Right ventricle myocardium inferior (tissue), 1 donor: Measurements from ENCODE around the gene GJC1. TPM values are rescaled to one million over a fixed set of nuclear protein-coding genes. Genes with fewer than 3 reads are reported as not detected.

Experiments
- ATAC-seq: fragments of 200-7000 bp; cut with Tn5 transposase; one replicate; pipeline ENCODE4 v1.9.1; 2020; ENCODE audit warnings: mild to moderate bottlenecking, moderate library complexity
- DNase-seq: peaks from one replicate; pipeline ENCODE4 v3.0.0; 2021; ENCODE audit errors: missing footprints
- intact Hi-C: fragments of 100-400 bp; cut with DNase I; formaldehyde crosslinking; loops from one replicate; pipeline ENCODE4 v1.11.0; 2022
- long read RNA-seq: library from polyadenylated mRNA; unstranded; transcript quantifications from one replicate; pipeline ENCODE4 v2.0.0, GENCODE V29; 2021
- total RNA-seq: library from RNA; stranded (reverse); fragmentation: NEBNext Ultra II Directional; extraction: Animal tissue kit (Norgen Biotek cat#: 25700); gene quantifications from one replicate; pipeline ENCODE4 v1.2.1, GENCODE V29; 2021
- donor health status: DM: no; HTN: yes; CAD: no; lungs with severe emphysema.

Gene GJC1
- total RNA-seq = 21.9 TPM
- long read RNA-seq, partial matches to known transcripts = 0 of 2 reads
- long read RNA-seq, other reads (novel, unspliced or antisense) = 2 of 2 reads

DNA sequence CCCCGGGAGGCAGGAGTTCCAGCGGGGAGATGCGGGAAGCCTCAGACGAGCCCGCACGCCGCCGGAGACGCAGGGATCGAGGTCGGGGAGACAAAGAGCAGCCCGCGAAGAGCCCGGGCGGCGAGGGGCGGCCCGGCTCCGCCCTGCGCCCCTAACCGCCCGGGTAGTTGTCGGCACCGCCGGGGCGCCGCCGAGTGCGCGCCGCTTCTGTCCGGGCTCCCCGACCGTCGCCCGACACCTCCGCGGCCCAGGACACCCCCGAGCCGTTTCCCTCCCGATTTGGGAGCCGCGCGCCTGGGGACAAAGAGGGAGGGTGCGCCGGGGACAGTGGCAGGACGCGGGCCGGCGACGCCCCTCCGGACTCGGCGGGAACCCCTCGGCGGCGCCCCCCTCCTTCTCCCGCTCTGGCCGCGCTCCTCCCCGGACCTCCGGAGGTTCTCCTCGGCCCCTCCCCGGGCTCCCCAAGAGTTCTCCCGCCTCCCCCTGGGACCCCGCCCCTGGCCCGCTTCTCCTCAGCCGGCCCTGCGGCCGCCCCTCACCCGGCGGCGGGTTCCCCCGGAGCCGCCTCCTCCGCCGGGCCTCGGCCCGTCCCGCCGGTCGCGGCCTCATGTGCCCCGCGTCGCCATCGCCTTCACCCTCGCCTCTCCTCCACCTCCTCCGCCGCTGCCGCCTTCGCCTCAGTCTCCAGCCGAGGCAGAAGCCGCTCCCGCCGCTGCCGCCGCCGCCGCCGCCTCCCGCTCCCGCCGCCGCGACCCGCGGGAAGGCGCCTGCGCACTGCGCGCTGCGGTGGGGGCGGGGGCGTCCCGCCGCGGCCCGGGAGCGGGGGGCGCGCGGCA is at the start of gene GJC1:
TSS of gene GJC1 (minus strand) at position 765 of the 836 bp plus-strand sequence. CDS start 24,470 bp downstream, outside the sequence.
- intact Hi-C loops = loop anchor here (1.0 to 5.0 kb wide), 2 partner anchors 38 to 47 kb away; no protein-coding TSS in a partner anchor
- DNase-seq (no peak), ATAC-seq (peak; percentile 56)

DNA sequence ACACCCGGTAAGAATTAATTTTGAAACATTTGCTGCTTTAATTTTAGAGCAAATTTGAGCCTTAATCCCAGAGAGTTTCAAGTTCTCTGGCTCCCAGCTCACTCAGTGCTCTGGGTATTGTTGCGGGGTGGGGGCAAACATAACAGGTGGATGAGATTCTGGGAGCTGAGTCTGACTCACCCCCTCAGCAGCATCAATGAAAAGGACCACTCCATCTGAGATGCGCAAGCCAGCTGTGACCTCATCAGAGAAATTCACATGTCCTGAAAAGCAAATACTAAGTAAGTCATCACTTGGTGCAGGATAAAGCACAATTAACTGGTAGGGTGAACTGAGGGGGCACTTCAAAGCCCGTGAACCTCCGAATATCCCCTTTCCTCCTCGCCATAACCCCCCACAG is 49.3 kb upstream of the GJC1 start:
- no peak for DNase-seq
- ATAC-seq = no peak

DNA sequence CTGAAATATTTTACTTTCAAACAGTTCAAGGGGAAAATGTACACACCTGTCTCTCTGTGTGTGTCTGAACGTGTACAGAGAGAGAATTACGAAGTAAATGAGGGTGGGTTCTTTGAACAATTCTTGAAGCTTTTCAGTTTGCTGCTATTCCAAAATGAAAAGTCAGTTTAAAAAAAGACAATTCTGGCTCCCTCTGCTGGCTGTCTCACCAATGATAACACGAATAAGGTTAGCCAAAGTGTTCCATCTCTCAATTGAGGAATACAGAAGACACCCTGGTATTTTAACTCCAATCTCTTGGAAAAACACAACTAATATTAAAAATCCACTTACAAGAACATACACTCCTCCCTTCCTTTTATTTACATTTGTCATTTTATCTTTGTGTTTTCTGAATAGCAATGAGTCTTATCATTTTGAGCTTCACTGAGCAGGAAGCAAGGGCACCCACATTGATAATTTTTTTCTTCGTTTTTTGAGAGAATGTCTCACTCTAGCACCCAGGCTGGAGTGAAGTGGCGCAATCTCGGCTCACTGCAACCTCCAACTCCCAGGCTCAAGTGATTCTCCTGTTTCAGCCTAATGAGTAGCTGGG is 48.6 kb upstream of the GJC1 start:
- ATAC-seq (no peak), DNase-seq (no peak)
- intact Hi-C loops = loop anchor here (1.0 kb wide), 1 partner anchor 103 kb away; no protein-coding TSS in a partner anchor

More for the DNA sequence above, 49.3 kb upstream of the GJC1 start:
- intact Hi-C loops = no loop called here

DNA sequence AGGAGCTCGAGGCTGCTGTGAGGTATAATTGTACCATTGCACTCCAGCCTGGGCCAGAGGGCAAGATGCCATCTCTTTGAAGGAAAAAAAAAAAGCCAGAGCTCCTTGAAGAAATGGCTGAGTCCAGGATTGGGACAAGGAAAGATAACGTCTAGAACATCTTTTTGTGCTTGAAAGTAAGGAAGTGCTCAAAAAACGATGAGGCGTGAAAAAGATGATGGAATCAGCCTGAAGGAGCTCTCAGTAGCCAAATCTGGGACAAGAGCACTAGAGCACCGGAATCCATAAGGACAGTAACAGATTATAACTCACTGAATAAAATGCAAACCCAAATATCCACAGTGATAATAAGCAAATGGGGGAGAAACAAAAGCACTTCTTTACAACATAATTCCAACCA is 47.0 kb upstream of the GJC1 start:
- no peak for DNase-seq
- no peak for ATAC-seq
- intact Hi-C loops = no loop called here

DNA sequence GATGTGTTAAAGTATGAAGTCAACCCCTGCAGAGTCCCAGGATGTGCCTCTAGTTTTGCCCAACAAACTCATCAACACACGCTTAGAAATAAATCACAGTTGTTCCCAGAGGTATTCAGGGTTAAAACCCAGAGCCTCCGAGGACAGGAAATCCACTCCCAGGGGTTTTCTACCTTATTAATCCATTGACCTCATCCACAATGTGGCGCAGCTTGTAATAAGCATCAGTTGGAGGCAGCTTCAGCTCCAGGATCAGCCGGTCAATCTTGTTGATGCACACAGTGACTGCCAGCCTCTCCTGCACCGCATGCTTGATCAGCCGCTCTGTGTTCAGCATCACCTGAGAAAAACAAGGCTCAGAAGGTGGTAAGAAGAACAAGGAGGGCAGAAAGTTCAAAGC is 45.7 kb upstream of the GJC1 start:
- ATAC-seq (no peak), DNase-seq (no peak)
- intact Hi-C loops = no loop called here

DNA sequence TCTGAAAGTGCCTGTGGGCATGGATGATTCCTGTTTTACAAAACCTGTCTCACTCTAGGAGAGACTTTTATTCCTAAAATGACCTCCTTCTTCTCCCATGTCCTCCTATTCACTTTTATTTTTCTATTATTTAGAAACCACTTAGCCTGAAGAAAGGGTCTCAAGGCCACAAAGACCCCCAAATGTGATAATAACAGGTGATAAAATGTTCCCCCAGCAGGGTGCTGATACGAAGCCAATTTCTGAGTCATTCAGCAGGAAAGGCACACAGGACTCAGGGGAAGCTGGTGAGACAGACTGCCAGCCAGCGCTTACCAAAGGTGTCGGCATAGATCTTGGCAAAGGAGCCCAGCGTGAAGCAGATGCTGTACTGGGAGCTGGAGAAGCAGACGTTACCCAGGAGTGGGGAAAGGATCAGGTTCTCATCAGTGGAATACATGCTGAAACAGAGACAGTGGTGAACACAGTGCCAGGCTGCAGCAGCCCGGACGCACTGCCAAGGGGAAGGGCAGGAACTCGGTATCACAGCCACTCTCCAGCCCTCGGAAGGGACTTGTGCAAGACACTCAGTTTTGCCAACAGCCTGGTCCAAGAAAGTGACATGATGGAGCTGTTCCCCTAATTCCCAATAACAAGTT is 42.2 kb upstream of the GJC1 start:
- peak; percentile 89 for ATAC-seq
- no peak for DNase-seq
- intact Hi-C loops = no loop called here

DNA sequence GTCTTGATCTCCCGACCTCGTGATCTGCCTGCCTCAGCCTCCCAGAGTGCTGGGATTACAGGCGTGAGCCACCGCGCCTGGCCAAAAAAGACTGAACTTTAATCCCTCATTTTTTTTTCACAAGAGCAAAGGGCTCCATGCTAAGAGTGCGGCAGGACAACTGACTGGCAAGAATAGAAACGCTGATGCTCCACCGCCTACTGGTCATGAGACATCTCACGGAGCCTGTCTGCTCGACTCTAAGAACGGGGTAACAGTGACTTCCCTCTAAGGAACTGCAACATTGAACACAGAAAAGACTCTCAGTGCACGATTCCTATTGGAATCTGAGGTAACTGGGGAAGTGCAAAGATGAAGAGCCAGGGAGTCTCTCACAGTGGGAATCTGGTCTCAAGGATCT is 41.5 kb upstream of the GJC1 start:
- ATAC-seq (no peak), DNase-seq (no peak)
- intact Hi-C loops = no loop called here

DNA sequence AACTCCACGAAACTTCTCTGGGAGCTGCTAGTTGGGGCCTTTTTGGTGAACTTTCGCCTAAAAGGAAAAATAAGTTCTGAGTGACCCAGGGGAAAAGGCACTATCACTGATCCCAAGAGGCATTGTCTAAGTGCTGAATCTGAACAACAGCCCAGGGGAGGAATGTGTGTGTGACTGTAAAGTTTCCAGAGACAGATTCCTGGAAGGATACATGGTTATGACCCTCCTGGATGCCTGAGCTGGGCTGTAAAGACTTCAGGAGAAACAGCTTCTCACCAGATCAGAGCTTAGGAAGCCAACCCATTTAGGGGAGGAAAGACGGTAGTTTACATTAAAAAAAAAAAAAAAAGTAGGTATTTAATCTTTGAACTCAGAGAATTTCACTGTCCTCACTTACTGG is 37.8 kb upstream of the GJC1 start:
- ATAC-seq (no peak), DNase-seq (no peak)
- intact Hi-C loops = loop anchor here (5.0 kb wide), 1 partner anchor 36 kb away; the partner anchor contains the start of gene GJC1

DNA sequence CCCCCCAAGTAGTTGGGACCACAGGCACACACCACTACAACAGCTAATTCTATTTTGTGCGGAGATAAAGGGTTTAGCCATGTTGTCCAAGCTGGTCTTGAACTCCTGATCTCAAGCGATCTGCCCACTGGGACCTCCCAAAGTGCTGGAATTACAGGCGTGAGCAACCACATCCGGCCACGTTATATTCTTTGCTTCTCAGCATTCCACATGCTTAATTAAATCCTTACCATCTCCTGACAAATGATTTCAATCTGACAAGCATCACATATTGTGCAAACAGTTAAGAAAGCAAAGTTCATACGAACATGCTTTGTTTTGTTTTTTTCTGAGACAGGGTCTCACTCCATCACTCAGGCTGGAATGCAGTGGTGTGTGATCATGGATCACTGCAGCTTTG is 35.8 kb upstream of the GJC1 start:
- ATAC-seq (no peak), DNase-seq (no peak)
- intact Hi-C loops = loop anchor here (1.0 to 5.0 kb wide), 3 partner anchors 34 to 91 kb away; partner anchors contain the start of gene GJC1

DNA sequence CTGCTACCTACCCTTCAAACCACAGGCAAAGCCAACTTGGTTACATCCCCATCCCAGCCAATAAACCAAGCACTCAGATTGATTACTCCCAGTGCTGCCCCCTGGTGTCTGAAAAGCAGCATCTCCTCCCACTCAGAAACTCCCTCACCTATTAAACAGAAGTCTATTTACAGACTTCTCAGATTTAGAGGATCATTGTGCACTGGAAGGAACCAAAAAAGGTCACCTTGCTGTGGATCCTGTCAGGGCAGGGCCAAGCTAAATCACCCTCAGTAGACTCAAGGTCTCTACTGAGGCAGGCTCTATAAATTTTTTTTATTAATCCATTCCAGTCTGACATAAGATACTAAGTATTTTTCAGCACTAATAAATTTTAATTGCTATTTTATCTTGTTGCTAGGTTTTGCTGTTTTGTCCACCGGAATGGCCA is 35.2 kb upstream of the GJC1 start:
- intact Hi-C loops = loop anchor here (1.0 to 5.0 kb wide), 3 partner anchors 33 to 90 kb away; partner anchors contain the start of gene GJC1
- DNase-seq (peak; percentile 78), ATAC-seq (peak; percentile 61)

DNA sequence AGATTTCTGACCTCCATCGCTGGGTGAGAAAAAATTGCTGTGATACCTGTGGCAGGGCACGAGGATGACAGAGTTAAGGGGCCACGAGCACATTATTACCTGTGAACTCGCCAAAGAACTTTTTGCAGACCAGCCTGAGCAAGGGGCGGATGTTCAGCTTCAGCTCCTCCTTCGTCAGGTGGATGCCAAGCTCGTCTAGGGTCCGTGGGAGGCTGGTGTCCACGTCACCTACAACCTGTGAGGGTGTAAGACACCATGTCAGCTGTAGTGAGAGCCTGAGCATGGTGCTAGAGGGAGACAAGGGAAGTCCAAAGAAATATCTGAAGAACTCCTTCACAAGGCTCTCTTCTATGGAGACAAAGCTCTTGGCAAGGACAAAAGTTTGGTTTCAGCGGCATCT is 34.7 kb upstream of the GJC1 start:
- intact Hi-C loops = loop anchor here (1.0 to 5.0 kb wide), 3 partner anchors 33 to 90 kb away; partner anchors contain the start of gene GJC1
- ATAC-seq = no peak
- DNase-seq = no peak

DNA sequence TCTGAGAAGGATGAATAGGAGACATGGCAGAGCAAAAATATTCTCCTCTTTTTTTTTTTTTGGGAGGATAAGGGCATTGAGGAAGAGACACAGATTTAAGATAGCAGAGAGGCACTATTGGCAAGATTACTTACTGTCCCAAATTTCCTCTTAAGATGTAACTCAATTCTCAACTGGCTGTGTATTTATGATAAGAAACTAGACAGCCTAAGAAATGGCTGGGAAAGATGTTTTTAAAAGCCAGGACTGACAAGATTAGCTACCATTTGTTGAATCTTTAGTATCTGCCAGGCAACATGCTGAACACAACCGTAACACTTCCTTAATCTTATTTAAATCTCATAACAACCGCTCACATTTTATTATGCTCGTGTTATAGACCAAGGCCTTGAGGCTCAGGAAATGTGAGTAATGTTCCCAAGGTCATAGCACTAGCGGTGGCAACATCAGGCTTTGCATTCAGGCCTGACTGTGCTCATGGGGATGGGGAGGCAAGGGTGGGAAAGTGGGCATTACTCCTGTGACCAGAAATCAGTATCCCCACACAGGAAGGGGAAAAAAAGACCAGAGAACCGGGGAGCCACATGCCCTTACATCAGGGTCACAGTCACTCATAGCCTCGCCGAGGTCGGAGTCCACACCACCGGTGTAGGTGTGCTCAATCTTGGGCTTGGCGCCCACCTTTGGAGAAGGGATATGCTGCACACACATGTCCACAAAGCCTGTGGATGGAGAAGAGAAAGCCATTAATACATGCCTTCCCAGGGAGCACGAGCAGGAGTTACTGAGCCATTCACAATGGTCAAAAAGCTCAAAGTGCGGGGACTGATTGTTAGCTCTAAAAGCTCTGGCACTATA is 33.2 kb upstream of the GJC1 start:
- intact Hi-C loops = no loop called here
- no peak for ATAC-seq
- no peak for DNase-seq

DNA sequence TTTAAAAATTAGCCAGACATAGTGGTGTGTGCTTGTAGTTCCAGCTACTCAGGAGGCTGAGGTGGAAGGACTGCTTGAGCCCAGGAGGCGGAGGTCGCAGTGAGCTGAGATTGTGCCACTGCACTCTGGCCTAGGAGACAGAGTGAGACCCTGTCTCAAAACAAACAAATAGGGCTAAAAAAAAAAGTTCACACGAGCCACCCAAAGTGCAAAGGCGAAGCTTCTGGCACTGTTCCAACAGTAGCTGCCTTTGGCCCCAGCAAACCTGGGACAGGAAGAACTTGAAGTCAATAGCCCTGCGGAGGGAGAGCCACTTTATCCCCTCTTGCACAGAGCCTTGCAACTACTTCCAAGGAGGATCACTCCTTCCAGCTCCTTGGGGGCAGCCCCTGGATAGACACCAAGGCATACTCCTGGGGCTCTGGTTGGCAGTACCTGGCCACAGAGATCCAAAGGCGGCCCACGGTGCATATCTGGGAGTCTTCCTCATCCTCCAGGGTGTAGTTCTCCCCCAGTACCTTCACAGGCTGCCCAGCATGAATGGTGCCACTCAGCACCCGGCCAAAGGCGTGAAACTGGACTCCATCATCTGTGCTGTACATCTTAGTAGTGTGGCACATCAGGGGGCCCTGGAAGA is 32.3 kb upstream of the GJC1 start:
- no peak for ATAC-seq
- intact Hi-C loops = no loop called here
- no peak for DNase-seq

DNA sequence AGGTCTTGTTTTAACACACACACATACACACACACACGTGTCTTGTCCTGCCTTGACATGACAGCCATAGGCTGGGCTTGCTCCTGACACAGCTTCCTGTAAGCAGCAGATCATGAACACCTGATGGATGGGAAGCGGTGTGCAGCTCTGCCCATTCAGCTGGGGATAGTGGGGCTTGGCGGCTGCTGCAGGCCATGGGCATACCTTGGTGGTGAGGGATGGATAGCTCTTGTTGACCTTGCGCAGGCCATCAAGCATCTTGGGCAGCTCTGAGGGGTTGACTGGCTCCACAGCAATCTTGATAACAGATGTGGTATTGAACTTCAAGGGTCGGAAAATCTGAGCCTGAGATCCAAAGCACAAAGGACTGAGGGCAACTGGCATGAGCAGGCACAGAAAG is 29.6 kb upstream of the GJC1 start:
- DNase-seq (no peak), ATAC-seq (no peak)
- intact Hi-C loops = no loop called here

DNA sequence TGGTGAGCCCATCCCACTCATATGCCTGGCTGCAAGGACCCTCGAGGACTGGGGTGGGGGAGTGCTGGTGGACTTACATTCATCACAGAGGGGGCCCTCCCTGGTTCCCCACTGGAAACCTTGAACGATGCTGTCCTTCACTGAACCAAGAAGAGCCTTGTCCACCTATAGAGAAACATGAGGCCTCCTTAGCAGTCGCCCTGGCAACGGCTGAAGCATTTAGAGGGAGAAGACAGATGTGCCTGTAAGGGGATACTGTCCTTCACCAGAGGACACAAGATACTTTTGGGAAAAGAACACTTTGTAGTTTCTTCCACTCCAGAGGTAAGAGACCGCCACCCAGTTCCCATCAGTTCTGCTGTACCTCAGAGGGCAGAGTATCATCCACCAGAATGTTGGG is 24.1 kb upstream of the GJC1 start:
- intact Hi-C loops = no loop called here
- ATAC-seq (no peak), DNase-seq (no peak)

DNA sequence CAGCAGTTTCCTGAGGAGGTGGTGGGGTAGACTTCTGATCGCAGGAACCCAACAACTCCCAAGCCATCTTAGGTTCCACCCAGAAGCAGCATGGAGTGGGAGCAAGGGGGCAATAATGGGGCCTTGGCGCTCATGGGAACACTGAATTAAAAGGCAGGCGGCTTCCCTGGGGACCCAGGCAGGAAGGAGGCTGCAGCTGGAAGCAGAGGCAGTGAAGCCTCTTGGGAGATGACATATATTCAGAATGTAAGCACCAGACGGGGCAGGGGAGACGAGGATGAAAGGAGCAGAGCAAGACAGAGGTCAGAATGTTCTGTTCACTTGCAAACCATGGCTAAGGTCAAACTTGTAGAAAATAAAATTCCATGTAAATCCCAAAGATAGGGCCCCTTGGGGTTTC is 20.5 kb upstream of the GJC1 start:
- intact Hi-C loops = no loop called here
- DNase-seq (no peak), ATAC-seq (peak; percentile 53)

DNA sequence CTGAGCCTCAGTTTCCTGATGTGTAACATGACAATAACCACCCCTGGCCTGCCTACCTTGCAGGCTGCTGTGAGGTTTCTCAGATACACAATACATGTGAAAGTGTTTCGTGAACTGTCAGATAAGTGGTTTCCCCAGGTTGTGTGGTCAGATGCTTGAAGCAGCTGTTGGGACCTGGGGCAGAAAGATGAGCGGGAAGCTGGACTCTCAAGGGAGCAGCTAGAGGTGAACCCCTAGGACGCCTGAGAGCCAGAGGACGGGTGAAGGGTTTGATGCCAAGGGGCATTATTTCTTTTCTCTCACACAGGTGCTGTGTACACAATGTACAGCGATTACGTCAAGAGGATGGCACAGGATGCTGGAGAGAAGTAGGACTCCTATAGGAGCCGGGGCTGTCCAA is 19.9 kb upstream of the GJC1 start:
- ATAC-seq = no peak
- intact Hi-C loops = no loop called here
- DNase-seq = no peak

DNA sequence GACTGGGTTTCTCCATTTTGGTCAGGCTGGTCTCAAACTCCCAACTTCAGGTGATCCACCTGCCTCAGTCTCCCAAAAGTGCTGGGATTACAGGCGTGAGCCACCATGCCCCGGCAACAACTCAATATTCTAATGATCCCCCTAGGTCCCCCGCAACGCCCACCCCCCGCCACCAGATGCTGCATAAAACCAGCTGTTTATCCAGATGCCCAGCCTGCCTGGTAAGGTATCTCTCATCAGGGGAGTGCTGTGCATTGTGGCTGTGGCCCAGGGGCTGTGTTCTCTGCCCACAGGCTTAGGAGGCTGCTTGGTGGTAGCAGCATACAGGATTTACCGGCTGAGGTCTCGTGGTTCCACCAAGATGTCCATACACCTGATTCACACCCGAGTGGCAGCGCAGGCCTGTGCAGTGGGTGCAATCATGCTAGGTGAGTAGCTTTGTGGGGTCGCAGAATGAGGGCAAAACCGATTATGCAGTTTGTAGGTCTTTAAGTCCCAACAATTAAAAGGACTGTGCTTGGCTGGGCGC is 18.9 kb upstream of the GJC1 start:
- no peak for DNase-seq
- intact Hi-C loops = no loop called here
- ATAC-seq = no peak
